ENCODE data around the gene EFNA4.

EFNA4 gene

DNA sequence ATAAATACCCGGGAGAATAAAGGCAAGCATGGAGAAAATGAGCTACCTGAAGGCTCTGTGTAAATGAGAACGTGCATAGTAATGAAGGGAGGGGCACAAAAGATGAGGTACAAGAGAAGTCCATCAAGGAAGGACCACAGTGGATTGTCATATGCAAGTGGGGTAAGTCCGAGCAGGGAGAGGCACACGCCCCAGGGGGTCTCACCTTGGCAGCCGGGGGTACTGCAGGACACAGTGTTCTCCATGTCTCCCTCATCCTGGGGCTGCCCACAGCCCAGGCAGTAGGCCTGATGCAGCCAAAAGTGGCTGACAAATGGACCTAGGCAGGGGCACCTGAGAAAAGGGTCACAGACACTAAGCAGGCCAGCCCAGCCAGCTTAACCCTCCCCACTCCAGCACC lies 39.9 kb upstream of the EFNA4 start:
- H2AFZ ChIP-seq (ENCODE audit: low read depth, low read length): no peak overlapping the region
- 86% methylated on average over 5 of the region's 5 CpGs for WGBS

GRCh38 chr1:155024315-155024714 lies 39.2 kb upstream of the EFNA4 start:
- H3K27me3 ChIP-seq (ENCODE audit: control insufficient read depth in 1 of 2, insufficient read depth in 1 of 2, low read length in 2 of 2): peaks cover 0 to 4% of the 10 kb centered on the region in 2 experiments
- 94% methylated on average over 9 of the region's 9 CpGs for WGBS

More for the DNA sequence above, 39.9 kb upstream of the EFNA4 start:
- Histone ChIP-seq H4K91ac (ENCODE audit: low read length) (no peak overlapping the region), H4K8ac (ENCODE audit: low read length) (no peak overlapping the region), H3K14ac (ENCODE audit: low read length in 2 of 2) (no peak overlapping the region), H3K27me3 (ENCODE audit: control insufficient read depth in 1 of 2, insufficient read depth in 1 of 2, low read length in 2 of 2) (no peaks in the 10 kb centered on the region), H3K36me3 (ENCODE audit: control insufficient read depth in 1 of 2, insufficient read depth in 2 of 2, low read depth in 1 of 2, low read length in 2 of 2) (no peaks in the 10 kb centered on the region), H3K4me3 (ENCODE audit: insufficient read depth in 1 of 2, low read depth in 1 of 2, low read length in 2 of 2) (no peak overlapping the region), H2BK120ac (ENCODE audit: low read depth, low read length) (no peak overlapping the region), H3K4me2 (ENCODE audit: low read length, poor library complexity, severe bottlenecking) (no peak overlapping the region), H2BK12ac (ENCODE audit: low read length in 2 of 2) (no peak overlapping the region), H2BK5ac (ENCODE audit: low read depth, low read length, poor library complexity, severe bottlenecking) (no peak overlapping the region), H3K18ac (ENCODE audit: low read depth in 1 of 2, low read length in 2 of 2) (no peak overlapping the region), H2BK15ac (ENCODE audit: low read depth, poor library complexity, severe bottlenecking) (no peak overlapping the region), H3K27ac (ENCODE audit: low read length, poor library complexity, severe bottlenecking) (no peak overlapping the region), H3K79me1 (replicated peaks; ENCODE audit: low read length, poor library complexity, severe bottlenecking) (peaks cover 4% of the 10 kb centered on the region), H3K9ac (ENCODE audit: low read length) (no peak overlapping the region), H3K4ac (ENCODE audit: low read depth in 1 of 2, low read length in 2 of 2) (no peak overlapping the region), H3K23ac (ENCODE audit: low read length in 2 of 2) (no peak overlapping the region), H2AK5ac (ENCODE audit: low read length, severe bottlenecking) (no peak overlapping the region), H3K4me1 (ENCODE audit: control insufficient read depth, insufficient read depth, low read depth, low read length) (peaks cover 18% of the 10 kb centered on the region), H3K9me3 (ENCODE audit: control insufficient read depth, low read length) (no peaks in the 10 kb centered on the region)
- DNase-seq: no peak

DNA sequence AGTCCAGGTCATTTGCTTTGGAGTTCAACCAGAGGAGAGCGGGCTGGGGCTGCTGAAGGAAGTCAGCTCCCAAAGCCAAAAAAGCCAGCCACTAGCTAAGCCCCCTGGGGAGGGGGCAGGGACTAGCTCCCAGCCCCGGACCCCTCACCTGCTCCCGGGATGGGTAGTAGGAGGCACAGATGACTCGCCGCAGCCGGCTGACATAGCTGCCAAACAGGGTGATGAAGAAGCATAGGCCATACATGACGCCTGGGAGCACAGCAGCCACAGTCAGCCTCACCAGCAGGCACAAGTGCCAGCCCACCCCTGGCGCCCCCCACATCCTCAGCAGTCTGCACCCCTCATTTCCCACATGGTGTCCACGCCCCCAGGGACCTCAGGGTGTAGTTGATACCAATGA lies 37.4 kb upstream of the EFNA4 start:
- H3K9me3 ChIP-seq (ENCODE audit: control insufficient read depth, low read length): no peaks in the 10 kb centered on the region
- no peaks in the 10 kb centered on the region for H3K36me3 ChIP-seq (ENCODE audit: control insufficient read depth in 1 of 2, insufficient read depth in 2 of 2, low read depth in 1 of 2, low read length in 2 of 2)
- H2AFZ ChIP-seq (ENCODE audit: low read depth, low read length): no peak overlapping the region
- no peak overlapping the region for H3K4me3 ChIP-seq (ENCODE audit: insufficient read depth in 1 of 2, low read depth in 1 of 2, low read length in 2 of 2)
- no peak overlapping the region for H3K27ac ChIP-seq (ENCODE audit: low read length, poor library complexity, severe bottlenecking)
- no peak overlapping the region for H2BK120ac ChIP-seq (ENCODE audit: low read depth, low read length)
- no peak overlapping the region for H4K8ac ChIP-seq (ENCODE audit: low read length)
- peaks cover 0 to 13% of the 10 kb centered on the region in 2 experiments for H3K27me3 ChIP-seq (ENCODE audit: control insufficient read depth in 1 of 2, insufficient read depth in 1 of 2, low read length in 2 of 2)
- no peak overlapping the region for H3K4ac ChIP-seq (ENCODE audit: low read depth in 1 of 2, low read length in 2 of 2)
- H3K18ac ChIP-seq (ENCODE audit: low read depth in 1 of 2, low read length in 2 of 2): no peak overlapping the region
- H3K14ac ChIP-seq (ENCODE audit: low read length in 2 of 2): peak overlapping the region in 1 of 2 experiments; percentile 19
- H3K4me2 ChIP-seq (ENCODE audit: low read length, poor library complexity, severe bottlenecking): no peak overlapping the region
- no peak overlapping the region for H2BK15ac ChIP-seq (ENCODE audit: low read depth, poor library complexity, severe bottlenecking)
- no peak for DNase-seq
- 61% methylated on average over 9 of the region's 9 CpGs for WGBS
- H3K9ac ChIP-seq (ENCODE audit: low read length): no peak overlapping the region
- no peak overlapping the region for H3K23ac ChIP-seq (ENCODE audit: low read length in 2 of 2)
- peaks cover 9% of the 10 kb centered on the region for H3K4me1 ChIP-seq (ENCODE audit: control insufficient read depth, insufficient read depth, low read depth, low read length)
- no peaks in the 10 kb centered on the region for H3K79me1 ChIP-seq (replicated peaks; ENCODE audit: low read length, poor library complexity, severe bottlenecking)
- H4K91ac ChIP-seq (ENCODE audit: low read length): no peak overlapping the region
- H2BK5ac ChIP-seq (ENCODE audit: low read depth, low read length, poor library complexity, severe bottlenecking): no peak overlapping the region
- H2AK5ac ChIP-seq (ENCODE audit: low read length, severe bottlenecking): no peak overlapping the region
- H2BK12ac ChIP-seq (ENCODE audit: low read length in 2 of 2): no peak overlapping the region

More at GRCh38 chr1:155024315-155024714, 39.2 kb upstream of the EFNA4 start:
- Histone ChIP-seq H3K79me1 (replicated peaks; ENCODE audit: low read length, poor library complexity, severe bottlenecking) (no peaks in the 10 kb centered on the region), H3K36me3 (ENCODE audit: control insufficient read depth in 1 of 2, insufficient read depth in 2 of 2, low read depth in 1 of 2, low read length in 2 of 2) (no peaks in the 10 kb centered on the region), H3K23ac (ENCODE audit: low read length in 2 of 2) (no peak overlapping the region), H3K4me2 (ENCODE audit: low read length, poor library complexity, severe bottlenecking) (no peak overlapping the region), H2BK120ac (ENCODE audit: low read depth, low read length) (no peak overlapping the region), H3K14ac (ENCODE audit: low read length in 2 of 2) (no peak overlapping the region), H4K8ac (ENCODE audit: low read length) (no peak overlapping the region), H3K9me3 (ENCODE audit: control insufficient read depth, low read length) (no peaks in the 10 kb centered on the region), H3K4ac (ENCODE audit: low read depth in 1 of 2, low read length in 2 of 2) (no peak overlapping the region), H2BK12ac (ENCODE audit: low read length in 2 of 2) (no peak overlapping the region), H2AK5ac (ENCODE audit: low read length, severe bottlenecking) (no peak overlapping the region), H2AFZ (ENCODE audit: low read depth, low read length) (no peak overlapping the region), H3K18ac (ENCODE audit: low read depth in 1 of 2, low read length in 2 of 2) (no peak overlapping the region), H2BK5ac (ENCODE audit: low read depth, low read length, poor library complexity, severe bottlenecking) (no peak overlapping the region), H3K4me1 (ENCODE audit: control insufficient read depth, insufficient read depth, low read depth, low read length) (peaks cover 12% of the 10 kb centered on the region), H3K4me3 (ENCODE audit: insufficient read depth in 1 of 2, low read depth in 1 of 2, low read length in 2 of 2) (no peak overlapping the region), H3K9ac (ENCODE audit: low read length) (no peak overlapping the region), H2BK15ac (ENCODE audit: low read depth, poor library complexity, severe bottlenecking) (no peak overlapping the region), H4K91ac (ENCODE audit: low read length) (no peak overlapping the region), H3K27ac (ENCODE audit: low read length, poor library complexity, severe bottlenecking) (no peak overlapping the region)
- no peak for DNase-seq

DNA sequence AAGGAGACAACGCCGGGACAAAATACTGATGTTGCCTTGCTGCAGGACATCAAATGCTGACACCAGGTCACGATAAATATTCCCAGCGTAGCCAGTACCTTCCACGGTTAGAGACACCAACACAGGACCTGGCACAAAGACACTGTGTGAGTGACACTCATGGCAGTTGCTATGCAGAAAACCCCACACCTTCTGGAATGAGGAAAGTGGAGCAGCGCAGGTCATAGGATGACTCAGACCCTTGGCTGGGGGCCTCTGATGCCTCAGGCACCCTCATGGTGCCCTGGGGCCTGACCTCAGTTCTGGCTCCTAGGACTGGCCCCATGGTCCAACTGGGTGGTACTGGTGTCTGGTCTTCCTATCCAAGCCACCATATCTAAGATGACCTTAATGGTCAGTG lies 37.0 kb upstream of the EFNA4 start:
- no peak overlapping the region for H2AFZ ChIP-seq (ENCODE audit: low read depth, low read length)
- H3K9ac ChIP-seq (ENCODE audit: low read length): no peak overlapping the region
- H3K18ac ChIP-seq (ENCODE audit: low read depth in 1 of 2, low read length in 2 of 2): no peak overlapping the region
- no peak overlapping the region for H3K4me2 ChIP-seq (ENCODE audit: low read length, poor library complexity, severe bottlenecking)
- H3K79me1 ChIP-seq (replicated peaks; ENCODE audit: low read length, poor library complexity, severe bottlenecking): no peaks in the 10 kb centered on the region
- H4K8ac ChIP-seq (ENCODE audit: low read length): no peak overlapping the region
- H3K4me1 ChIP-seq (ENCODE audit: control insufficient read depth, insufficient read depth, low read depth, low read length): peaks cover 9% of the 10 kb centered on the region
- no peak overlapping the region for H2BK5ac ChIP-seq (ENCODE audit: low read depth, low read length, poor library complexity, severe bottlenecking)
- no peaks in the 10 kb centered on the region for H3K9me3 ChIP-seq (ENCODE audit: control insufficient read depth, low read length)
- H3K27ac ChIP-seq (ENCODE audit: low read length, poor library complexity, severe bottlenecking): no peak overlapping the region
- no peak overlapping the region for H2BK12ac ChIP-seq (ENCODE audit: low read length in 2 of 2)
- H3K27me3 ChIP-seq (ENCODE audit: control insufficient read depth in 1 of 2, insufficient read depth in 1 of 2, low read length in 2 of 2): peaks cover 0 to 13% of the 10 kb centered on the region in 2 experiments
- H2AK5ac ChIP-seq (ENCODE audit: low read length, severe bottlenecking): no peak overlapping the region
- H3K36me3 ChIP-seq (ENCODE audit: control insufficient read depth in 1 of 2, insufficient read depth in 2 of 2, low read depth in 1 of 2, low read length in 2 of 2): no peaks in the 10 kb centered on the region
- 80% methylated on average over 6 of the region's 6 CpGs for WGBS
- no peak overlapping the region for H3K23ac ChIP-seq (ENCODE audit: low read length in 2 of 2)
- H3K4me3 ChIP-seq (ENCODE audit: insufficient read depth in 1 of 2, low read depth in 1 of 2, low read length in 2 of 2): no peak overlapping the region
- H3K14ac ChIP-seq (ENCODE audit: low read length in 2 of 2): peak overlapping the region in 1 of 2 experiments; percentile 19
- DNase-seq: no peak
- no peak overlapping the region for H4K91ac ChIP-seq (ENCODE audit: low read length)
- no peak overlapping the region for H2BK15ac ChIP-seq (ENCODE audit: low read depth, poor library complexity, severe bottlenecking)
- H2BK120ac ChIP-seq (ENCODE audit: low read depth, low read length): no peak overlapping the region
- H3K4ac ChIP-seq (ENCODE audit: low read depth in 1 of 2, low read length in 2 of 2): no peak overlapping the region

Data from mesenchymal stem cell (in vitro differentiated cells and primary cell).